ENCODE measurements around the gene PRRX1. TPM values are rescaled to one million over a fixed set of nuclear protein-coding genes. Genes with fewer than 3 reads are reported as not detected.
A peak's percentile ranks its signal among the peaks of the same experiment; 100 is the strongest.

The PRRX1 gene
- total RNA-seq (2014; rRNA removed; shearing (Covaris generic)): 21.6 and 22.3 TPM in 2 replicates

DNA sequence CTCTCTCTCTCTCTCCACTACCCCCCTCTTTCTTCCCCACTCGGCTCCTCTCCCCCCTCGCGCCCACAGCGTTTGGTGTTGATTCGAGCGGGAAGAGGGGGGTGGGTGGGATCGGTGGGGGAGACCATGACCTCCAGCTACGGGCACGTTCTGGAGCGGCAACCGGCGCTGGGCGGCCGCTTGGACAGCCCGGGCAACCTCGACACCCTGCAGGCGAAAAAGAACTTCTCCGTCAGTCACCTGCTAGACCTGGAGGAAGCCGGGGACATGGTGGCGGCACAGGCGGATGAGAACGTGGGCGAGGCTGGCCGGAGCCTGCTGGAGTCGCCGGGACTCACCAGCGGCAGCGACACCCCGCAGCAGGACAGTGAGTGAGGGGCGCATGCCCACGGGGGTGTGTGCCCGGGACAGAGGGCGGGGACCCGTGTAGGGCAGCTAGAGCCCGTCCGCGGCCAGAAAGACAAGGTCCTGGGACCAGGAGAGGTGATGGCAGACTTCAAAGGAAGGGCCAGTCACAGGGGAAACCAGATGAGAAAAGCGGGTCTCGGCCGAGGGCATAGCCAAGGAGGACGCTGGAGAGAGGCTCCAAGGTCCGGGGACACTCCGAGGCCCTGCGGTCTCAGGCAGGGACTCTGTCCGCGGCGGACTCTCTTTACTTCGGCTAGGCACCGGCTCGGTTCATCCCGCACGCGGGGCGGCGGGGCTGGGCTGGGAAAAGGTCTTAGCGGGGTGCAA, at the start of gene PRRX1:
PRRX1 (plus strand) TSS at position 39 of the 735 bp plus-strand sequence; CDS start at position 127, 88 bp downstream.
- DNase-seq (ENCODE audit: low read depth): peak; percentile 40

DNA sequence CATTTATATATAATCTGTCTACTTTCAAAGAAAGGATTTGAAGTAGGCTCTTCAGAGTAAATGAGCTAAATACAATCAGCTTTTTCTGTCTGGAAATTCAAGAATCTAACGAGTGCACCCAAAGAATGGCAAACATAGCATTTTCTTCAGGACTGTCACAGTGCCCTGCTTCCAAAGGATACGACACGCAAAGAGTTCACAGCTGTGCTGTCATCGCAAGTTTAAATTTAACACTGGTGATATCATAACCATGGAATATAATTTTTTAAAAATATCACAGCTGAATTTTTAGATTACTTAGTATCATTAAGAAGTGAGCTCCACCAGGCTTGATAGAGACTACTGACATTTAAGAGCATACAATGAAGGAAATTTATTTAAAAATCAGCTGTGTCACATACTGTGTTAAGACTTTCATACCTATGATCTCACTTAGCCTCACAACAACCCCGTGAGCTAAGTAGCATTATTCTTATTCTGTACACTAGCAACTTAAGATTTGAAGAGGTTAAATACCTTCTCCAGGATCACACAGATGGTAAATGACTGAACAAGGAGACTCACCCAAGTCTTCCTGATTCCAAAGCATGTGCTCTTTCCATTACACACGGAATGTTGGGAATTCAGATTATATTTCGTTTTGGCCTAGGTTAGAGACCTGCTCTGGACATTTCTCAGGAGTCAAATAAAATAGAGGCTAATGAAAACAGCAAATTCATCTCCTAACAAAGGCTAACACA, 46.2 kb upstream of the PRRX1 start:
- DNase-seq (ENCODE audit: low read depth): no peak

DNA sequence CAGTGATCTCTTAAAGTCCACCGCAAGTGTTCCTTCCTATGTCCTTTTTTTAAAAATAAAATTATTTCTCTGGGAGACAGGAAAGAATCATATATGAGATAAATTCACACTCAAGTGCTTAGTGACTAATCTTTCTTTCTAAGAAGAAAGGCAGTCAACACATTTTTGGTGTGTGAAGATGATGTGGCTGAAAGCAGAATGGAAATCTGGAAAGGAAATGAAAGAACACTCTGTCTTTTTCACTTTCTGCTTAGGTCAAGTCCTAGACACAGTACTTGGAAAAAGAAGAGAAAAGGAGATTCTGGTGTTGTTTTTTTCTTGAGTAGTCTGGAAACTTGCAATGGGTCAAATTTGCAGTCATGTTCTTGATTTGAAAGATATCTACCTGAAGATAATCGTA, 45.5 kb upstream of the PRRX1 start:
- DNase-seq (ENCODE audit: low read depth): no peak

DNA sequence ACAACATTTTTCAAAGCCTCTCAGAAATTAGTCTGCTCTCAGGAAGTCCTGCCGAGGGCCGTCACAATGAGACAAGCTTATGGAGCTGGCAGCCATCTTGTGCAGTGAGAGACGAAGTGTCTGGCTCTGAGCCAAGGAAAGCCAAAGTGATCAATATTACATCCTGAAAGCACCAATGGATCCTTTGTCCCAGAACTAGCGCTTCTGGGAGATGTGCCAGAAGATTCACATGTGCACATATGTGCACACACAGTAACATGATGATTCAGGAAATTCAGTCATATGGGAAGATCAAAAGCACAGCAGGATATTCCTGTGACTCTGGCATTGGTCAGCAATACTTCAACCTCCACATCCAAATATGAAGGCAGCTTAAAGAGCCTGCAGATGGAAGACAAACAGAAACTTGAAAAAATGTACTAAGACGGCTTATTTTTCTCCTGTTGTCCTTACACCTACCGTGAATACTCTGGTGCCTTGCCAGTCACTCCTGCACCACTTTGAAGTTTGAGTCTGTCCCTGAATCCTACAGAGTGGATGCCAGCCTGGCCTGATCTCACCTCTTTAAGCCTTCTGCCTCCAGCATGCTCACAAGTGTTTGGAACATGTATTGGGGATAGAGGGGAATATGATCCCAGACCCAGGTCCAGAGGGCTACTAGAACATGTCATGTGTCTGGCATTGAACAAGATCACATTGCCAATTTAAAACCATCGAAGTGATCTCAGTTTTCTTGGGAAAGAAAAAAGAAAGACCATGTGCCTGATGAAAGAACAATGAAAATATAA, 44.5 kb upstream of the PRRX1 start:
- DNase-seq (ENCODE audit: low read depth): no peak

DNA sequence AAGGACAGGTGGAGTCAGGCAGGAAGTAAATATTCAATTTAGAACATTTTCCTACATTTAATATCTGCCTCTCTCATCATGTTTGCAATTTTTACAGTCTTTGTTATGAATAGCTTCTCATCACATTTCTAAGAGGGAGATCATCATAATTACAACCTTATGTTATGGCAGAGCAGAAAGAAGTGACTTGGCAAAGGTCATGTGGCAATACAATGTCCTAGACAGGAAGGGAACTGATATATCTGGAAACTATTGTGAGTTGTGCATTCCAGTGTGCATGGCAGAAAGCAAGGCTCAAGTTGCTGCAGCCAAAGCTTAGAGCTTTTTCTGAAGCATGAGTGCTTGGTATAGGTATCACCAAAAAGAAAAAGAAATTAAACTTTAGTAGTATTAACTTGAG, 43.8 kb upstream of the PRRX1 start:
- DNase-seq (ENCODE audit: low read depth): no peak

DNA sequence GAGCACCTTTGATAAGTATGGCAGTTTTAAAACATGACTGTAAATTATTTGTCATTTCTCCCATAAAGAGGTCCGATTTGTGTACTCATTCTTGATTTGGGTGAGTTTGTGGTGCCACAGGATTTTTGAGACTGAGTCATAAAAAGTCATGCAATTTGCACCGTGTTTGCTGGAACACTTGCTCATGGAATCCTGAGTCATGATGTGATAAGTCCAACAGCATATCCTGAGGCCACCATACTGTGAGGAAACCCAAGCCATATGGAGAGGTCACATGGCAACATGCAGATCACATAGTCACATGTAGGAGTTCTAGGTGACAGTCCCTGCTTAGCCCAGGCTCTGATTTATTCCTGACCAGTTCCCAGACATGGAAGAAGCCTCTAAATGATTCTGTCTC, 40.8 kb upstream of the PRRX1 start:
- DNase-seq (ENCODE audit: low read depth): peak; percentile 92

DNA sequence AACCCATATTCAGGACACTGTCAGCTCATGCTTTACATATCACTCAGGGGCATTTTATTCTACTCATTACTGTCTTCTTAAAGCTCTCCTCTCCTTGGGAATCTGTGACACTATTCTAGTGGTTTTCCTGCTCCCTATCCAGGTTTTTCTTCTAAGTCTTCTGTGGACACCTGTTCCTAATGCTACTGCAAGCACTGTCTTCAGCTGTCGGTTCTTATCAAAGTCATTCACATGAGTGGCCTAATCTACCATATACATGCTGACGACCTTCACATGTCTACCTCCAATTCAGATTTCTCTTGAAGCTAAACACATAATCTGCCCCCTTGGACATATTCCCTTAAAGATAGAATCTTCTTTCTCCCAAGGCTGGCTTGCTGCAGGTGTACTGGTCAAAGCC, 39.8 kb upstream of the PRRX1 start:
- no peak for DNase-seq (ENCODE audit: low read depth)

DNA sequence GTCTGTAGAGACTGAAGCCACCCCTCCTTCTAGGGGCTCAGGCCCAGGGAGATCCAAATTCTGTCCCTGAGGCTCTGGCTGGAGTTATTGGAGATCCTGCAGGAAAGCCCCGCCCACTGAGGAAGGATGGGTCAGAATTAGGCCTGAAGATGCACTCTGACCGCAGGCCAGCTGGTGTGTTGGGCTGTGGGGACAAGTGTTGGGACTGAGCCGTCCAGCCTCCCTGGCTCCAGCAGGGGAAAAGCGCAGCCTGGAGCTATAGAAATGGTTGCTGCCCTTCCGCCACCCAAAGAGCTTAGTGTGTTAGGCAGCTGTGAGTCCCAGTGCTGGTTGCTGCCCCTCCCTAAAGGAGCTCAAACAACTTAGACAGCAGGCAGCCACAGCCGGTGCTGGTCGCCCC, 33.0 kb upstream of the PRRX1 start:
- no peak for DNase-seq (ENCODE audit: low read depth)

DNA sequence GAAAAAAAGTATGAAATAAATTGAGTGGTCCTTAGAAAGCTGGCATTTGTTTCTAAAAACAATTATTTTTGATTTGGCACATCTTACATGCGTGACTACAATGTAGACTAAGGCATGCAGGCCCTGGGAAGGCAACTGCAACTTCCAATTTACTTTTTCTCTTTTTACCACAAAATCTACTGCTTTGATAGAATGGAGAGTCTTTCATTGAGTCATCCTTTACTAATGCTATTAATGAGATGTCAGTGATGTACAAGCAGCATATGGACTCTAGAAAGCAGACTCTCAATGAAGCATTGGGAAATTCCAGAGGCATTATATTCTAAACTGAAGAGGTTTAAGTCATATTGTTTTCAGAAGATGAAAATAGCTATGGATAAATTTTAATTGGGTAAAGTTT, 29.6 kb upstream of the PRRX1 start:
- DNase-seq (ENCODE audit: low read depth): peak; percentile 37

DNA sequence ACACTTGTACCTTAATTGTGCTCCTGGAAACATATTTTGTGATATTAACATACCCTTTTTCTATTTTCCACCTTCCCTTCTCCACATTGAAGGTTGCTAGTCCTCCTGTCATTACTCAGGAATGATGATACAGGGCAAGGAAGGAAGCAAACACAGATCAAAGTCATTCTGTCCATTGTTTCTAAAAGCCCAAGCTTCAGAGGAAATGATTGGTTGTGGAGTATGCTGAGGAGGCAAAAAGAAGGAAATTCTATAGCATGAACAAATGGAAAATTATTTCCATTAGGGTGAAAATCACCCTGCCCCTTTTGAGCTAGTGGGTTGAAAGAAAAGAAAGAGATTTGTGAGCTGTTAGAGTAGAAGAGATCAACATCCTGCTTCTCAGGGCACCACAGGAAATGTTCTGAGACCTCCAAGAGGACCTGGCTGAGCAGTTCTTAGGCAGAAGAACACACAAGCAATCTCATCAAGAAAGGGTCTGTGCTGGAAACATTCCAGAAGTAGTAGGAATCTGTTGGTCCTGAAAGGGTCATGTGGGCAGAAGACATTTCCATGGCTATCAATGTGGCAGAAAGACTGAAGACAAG, 29.0 kb upstream of the PRRX1 start:
- DNase-seq (ENCODE audit: low read depth): no peak

DNA sequence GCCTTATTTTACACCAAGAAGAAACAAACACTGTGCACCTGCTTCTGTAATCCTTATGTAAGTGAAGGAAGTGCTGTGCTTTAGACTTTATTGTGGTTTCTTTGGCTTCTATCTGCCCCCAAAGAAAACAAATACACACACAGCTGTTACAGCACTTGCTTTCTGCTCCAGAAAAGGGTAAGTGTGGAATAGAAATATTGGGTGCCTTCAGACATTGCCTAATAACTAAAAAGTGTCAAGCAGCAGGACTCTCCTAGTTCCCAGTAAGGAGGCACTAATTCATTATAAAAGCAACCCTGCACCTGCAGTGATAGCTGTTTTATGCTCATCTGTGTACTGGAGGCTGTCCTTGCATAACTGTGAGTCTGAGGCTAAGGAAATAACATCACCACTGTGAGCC, 23.4 kb upstream of the PRRX1 start:
- no peak for DNase-seq (ENCODE audit: low read depth)

DNA sequence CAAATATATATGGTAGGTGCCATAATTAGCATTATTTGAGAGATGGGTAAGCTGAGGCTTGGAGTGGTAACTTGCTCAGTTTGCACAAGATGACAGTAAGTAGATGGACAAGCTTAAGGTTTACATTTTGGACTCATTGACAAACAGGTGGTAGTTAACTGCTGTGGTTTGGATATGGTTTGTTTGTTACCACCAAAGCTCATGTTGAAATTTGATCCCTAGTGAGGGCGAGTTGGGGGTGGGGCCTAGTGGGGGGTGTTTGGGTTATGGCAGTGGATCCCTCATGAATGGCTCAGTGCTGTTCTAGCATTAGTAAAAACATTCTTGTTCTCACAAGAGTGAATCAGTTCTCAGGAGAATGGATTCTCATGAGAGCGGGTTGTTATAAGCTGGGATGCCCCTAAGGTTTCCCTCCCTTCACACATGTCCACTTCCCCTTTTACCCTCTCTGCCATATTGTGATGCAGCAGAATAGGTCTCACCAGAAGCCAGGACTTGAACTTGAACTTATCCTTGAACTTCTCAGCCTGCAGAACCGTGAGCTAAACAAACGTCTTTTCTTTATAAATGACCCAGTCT, 6.6 kb upstream of the PRRX1 start:
- DNase-seq (ENCODE audit: low read depth): peak; percentile 33

DNA sequence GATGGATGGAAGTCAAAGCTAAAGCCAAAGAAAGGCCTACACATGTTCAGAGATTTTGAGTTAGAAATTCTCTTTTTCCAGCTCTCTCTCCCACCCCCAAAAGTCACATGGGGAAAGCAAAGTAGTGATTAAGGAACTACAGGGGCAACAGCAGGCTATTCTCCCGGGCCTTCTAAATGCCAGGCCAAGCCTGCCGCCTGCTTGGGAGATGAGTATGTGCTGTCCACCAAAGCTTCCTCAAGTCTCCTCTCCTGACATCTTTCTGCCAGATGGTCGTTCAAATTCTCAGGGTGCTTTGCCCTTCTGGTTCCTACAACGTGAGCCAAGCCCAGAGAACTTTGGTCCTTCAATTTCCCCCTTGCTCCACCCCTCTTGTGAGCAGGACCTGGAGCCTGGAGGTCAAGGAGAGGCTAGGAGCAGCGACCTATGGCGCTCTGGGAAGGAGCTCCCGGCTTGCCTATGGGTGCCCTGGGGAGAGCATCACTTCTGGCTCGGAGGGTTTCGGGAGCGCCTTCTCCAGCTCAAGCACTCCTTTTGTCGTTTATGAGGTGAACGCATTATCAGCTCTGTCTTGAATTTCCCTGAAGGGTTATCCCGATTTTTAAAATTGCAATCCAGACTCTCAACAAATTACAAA, 4.4 kb upstream of the PRRX1 start:
- DNase-seq (ENCODE audit: low read depth): no peak

DNA sequence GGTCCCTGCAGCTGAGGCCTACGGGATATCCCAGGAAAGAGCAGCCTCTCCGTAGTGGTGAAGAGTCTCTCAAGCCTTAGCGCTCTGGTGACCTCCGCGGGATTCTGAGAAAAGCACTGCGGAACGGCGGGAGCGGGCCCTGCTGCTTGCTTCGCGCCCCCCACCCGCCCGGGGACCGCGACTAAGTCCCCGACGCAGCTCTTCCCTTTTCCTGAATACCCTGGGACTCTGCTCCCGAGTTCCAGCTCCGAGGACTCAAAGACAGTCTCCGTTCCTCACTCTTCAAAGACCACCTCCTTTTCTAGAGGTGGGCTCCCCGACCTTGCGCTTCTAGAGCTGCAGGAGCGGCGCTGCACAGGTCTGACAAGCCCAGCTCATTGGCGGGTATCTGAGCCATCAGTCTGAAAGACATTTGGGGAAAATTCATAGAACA, 3.6 kb upstream of the PRRX1 start:
- no peak for DNase-seq (ENCODE audit: low read depth)

DNA sequence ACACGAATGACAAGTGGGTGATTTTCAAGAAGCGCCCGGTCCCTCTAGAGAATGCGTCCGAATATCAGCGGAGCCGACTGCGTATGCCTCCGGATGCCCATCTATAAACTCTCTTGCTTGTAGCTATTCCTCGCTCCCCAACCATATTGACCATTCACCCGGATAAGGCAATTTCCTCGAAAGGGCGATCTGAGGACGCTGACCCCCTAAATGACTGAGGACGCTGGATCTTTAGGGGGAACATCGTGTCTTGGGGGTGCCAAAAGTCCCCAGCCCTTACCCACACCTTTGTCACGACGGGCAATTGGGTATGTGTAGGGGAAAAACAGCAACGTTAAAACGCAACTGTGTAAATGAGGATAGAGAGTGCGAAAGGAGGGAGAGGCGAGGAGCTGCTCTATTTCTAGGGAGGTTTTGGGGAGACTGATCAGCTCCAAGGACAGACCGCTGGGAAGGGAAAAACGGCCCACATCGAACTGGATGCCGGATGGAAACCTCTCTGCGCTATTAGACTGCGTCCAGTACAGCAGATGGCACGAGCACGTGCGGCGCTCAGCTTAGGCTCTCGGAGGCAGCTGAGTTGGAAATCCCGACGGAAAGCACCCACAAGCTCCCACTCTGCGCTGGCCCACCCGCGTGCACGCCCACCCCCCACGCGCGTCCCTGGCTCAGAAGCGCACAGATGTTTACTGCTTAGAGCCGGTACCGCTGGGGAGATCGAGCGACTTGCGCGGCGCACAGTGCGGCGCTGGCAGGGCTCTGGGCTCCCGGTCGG, 2.9 kb upstream of the PRRX1 start:
- DNase-seq (ENCODE audit: low read depth): no peak

DNA sequence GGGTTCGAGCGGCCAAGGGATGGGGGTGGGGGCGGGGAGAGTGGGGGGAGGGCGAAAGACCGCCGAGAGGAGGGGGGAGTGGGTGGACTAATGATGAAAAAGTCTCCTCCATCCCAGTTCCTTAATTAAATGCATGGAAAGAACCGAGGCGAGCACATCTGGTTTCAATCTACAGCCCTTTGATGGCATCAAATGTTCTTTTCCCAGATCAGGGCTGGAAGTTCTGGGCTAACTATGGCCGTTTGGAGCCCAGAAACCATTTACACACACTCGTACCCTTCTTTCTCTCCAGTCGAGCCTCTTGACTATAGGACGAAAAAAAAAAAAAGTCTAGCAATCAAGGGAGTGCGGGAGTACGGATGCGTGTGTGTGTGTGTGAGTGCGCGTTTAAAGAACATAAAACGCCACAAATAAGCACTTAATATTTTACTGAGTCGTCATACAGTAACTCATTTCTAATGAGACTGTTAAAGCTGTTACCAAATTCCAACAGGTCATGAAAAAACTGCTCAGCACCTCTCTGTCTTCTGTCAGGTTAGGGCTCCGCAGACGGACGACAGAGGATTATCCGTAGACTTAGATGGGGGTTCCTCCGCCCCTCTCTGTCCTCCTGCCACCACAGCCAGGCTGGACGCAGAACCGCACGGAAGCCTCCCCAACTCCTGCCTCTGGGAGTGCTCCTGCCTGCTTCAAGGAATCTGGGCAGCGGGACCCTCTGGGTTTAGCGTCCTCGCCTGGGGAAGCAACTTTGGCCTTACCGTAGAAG, 2.1 kb upstream of the PRRX1 start:
- peak; percentile 45 for DNase-seq (ENCODE audit: low read depth)

DNA sequence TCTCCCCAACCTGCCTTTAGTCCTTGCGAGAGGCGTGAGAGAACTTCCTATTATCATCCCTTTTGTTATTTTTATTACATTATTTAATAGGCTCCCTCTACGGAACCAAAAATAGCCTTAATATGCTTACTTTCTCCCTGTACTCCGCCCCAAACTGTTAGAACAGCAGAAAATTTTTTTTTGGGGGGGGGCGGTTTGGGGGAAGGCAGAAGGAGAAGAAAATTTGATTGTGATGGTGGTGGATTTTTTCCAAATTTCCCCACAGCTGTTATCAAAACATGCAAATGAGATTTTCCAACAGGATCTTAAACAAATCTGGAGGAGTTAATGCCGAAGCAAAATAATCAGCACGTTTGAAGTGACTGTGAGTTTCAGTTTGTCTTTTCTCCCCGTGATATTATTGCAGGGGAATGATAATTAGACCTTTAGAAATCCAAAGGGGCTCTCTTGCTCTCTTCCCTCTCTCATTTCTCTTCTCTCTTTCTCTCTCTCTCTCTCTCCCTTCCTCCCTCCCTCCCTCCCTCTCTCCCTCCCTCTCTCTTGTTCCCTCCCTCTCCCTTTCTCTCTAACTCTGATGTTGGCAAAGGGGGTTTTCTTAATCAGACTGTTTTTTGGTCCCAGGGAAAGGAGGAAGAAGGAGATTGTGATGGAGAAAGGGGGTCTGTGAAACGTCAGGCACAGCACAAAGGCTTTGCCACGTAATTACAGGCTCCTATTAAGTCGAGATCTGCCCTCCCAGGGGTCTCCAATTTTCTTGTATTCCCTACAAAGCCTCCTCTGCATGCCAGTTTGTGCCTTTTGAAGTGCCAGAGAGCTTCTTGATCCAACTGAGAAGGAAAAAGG, 1.1 kb upstream of the PRRX1 start:
- DNase-seq (ENCODE audit: low read depth): peak; percentile 29

DNA sequence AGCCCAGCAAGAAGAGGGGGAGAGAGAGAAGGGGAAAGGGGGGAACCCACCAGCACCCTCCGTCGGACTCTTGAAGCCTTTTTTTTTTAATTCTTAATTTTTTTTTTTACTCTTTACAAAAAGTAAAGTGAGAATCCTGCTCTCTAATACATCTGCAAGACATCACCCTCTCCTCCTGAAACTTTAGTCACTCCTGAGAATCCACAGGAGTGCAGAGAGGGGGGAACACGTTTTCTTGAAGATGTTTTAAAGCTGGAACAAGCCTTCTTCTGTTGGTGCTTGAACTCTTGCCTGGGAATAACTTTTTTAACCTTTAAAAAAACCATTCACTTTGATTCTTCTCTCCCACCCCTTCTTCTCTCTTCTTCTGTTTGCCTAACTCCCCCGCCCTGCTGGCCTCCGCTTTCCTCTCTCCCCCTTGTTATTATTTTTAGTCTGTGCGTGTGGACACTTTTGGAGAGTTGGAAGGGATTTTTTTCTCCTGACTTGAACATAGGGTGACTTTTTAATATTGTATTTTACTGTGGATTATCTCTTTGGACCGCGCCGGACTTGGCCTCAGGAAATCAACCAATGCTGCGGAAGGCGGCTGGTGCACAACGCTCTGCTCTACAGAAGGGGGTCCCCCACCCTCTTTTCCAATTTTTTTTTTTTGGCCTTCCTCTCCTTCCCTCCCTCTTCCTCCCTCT, 383 bp upstream of the PRRX1 start:
- no peak for DNase-seq (ENCODE audit: low read depth)

All from M059J (cell line).